Liver (tissue), 9 donors: ENCODE data around the gene EIF3L. TPM values are rescaled to one million over a fixed set of nuclear protein-coding genes. Genes with fewer than 3 reads are reported as not detected.

Experiments used
- DNase-seq: peaks from one replicate; pipeline ENCODE4 v3.0.0-alpha.2; 2017; ENCODE audit warnings: low spot score
- H3K27ac ChIP-seq, 2 donors: one replicate each; pipeline ENCODE4 v1.7.0; 2013; ENCODE audit warnings: inconsistent platforms in 2 of 2, low read length in 2 of 2, control low read depth in 1 of 2, low read depth in 1 of 2, mild to moderate bottlenecking in 1 of 2
- H3K27me3 ChIP-seq, 4 donors: one replicate each; pipeline versions ENCODE4 v1.6.1 to v1.7.0; 2013; ENCODE audit warnings: low read length in 3 of 4, inconsistent platforms in 1 of 4, mild to moderate bottlenecking in 1 of 4, moderate library complexity in 1 of 4; ENCODE audit not compliant: control insufficient read depth in 4 of 4, insufficient read depth in 4 of 4
- H3K36me3 ChIP-seq, 4 donors: one replicate each; pipeline versions ENCODE4 v1.6.1 to v1.7.0; 2013; ENCODE audit warnings: low read length in 3 of 4, mild to moderate bottlenecking in 3 of 4, low read depth in 1 of 4, moderate library complexity in 1 of 4; ENCODE audit not compliant: control insufficient read depth in 4 of 4, insufficient read depth in 3 of 4
- H3K4me1 ChIP-seq, 4 donors: one replicate each; pipeline versions ENCODE4 v1.6.1 to v1.7.0; 2013; ENCODE audit warnings: low read length in 3 of 4, mild to moderate bottlenecking in 3 of 4, moderate library complexity in 1 of 4; ENCODE audit not compliant: control insufficient read depth in 4 of 4, insufficient read depth in 4 of 4
- H3K4me3 ChIP-seq, 3 donors: one replicate each; pipeline versions ENCODE4 v1.6.1 to v1.7.0; 2013; ENCODE audit warnings: low read length in 3 of 3, control low read depth in 1 of 3, low read depth in 1 of 3, mild to moderate bottlenecking in 1 of 3
- H3K9ac ChIP-seq, 2 donors: one replicate each; pipeline ENCODE4 v1.7.0; 2013; ENCODE audit warnings: low read length in 2 of 2, mild to moderate bottlenecking in 2 of 2, moderate library complexity in 2 of 2, control low read depth in 1 of 2, low read depth in 1 of 2
- H3K9me3 ChIP-seq, 4 donors: one replicate each; pipeline versions ENCODE4 v1.6.1 to v1.7.0; 2013; ENCODE audit warnings: low read length in 3 of 4; ENCODE audit not compliant: control insufficient read depth in 4 of 4
- ATF3 ChIP-seq: IDR thresholded peaks from 2 replicates; pipeline ENCODE4 v1.6.1; 2016; ENCODE audit warnings: antibody characterized with exemption
- CTCF ChIP-seq: fragments of 150-350 bp; IDR thresholded peaks from 2 replicates; pipeline ENCODE4 v1.5.1; 2017; ENCODE audit warnings: improper control_type of control experiment, low read depth, low read length; ENCODE audit not compliant: missing input control
- EGR1 ChIP-seq, 2 donors: IDR thresholded peaks; 2 replicates each; pipeline ENCODE4 v1.6.1; 2016 to 2018; ENCODE audit warnings: antibody characterized with exemption in 2 of 2, low read depth in 2 of 2
- FOXA1 ChIP-seq: IDR thresholded peaks from 2 replicates; pipeline ENCODE4 v1.6.1; 2016; ENCODE audit warnings: antibody characterized with exemption
- FOXA2 ChIP-seq: IDR thresholded peaks from 2 replicates; pipeline ENCODE4 v1.6.1; 2016; ENCODE audit warnings: antibody characterized with exemption
- GABPA ChIP-seq, 2 donors: IDR thresholded peaks in 1 of 2; conservative IDR thresholded peaks in 1 of 2; 2 replicates each; pipeline ENCODE4 v1.6.1; 2016; ENCODE audit warnings: antibody characterized with exemption in 2 of 2, mild to moderate bottlenecking in 1 of 2, moderate library complexity in 1 of 2
- HNF4A ChIP-seq, 2 donors: conservative IDR thresholded peaks; 2 replicates each; pipeline ENCODE4 v1.6.1; 2016; ENCODE audit warnings: antibody characterized with exemption in 2 of 2, mild to moderate bottlenecking in 2 of 2
- HNF4G ChIP-seq: IDR thresholded peaks from 2 replicates; pipeline ENCODE4 v1.6.1; 2016; ENCODE audit warnings: antibody characterized with exemption
- JUND ChIP-seq, 2 donors: IDR thresholded peaks; 2 replicates each; pipeline ENCODE4 v1.6.1; 2016; ENCODE audit warnings: antibody characterized with exemption in 2 of 2
- MAX ChIP-seq: IDR thresholded peaks from 2 replicates; pipeline ENCODE4 v1.6.1; 2016; ENCODE audit warnings: antibody characterized with exemption
- NR2F2 ChIP-seq: IDR thresholded peaks from 2 replicates; pipeline ENCODE4 v1.6.1; 2016; ENCODE audit warnings: antibody characterized with exemption
- RAD21 ChIP-seq, 2 donors: IDR thresholded peaks; 2 replicates each; pipeline ENCODE4 v1.6.1; 2016; ENCODE audit warnings: antibody characterized with exemption in 2 of 2, mild to moderate bottlenecking in 2 of 2
- REST ChIP-seq: IDR thresholded peaks from 2 replicates; pipeline ENCODE4 v1.6.1; 2016; ENCODE audit warnings: antibody characterized with exemption, mild to moderate bottlenecking
- RXRA ChIP-seq, 2 donors: IDR thresholded peaks; 2 replicates each; pipeline ENCODE4 v1.6.1; 2017 to 2018; ENCODE audit warnings: antibody characterized with exemption in 2 of 2, mild to moderate bottlenecking in 1 of 2
- SP1 ChIP-seq: IDR thresholded peaks from 2 replicates; pipeline ENCODE4 v1.6.1; 2018; ENCODE audit warnings: antibody characterized with exemption, mild to moderate bottlenecking
- TAF1 ChIP-seq: conservative IDR thresholded peaks from 2 replicates; pipeline ENCODE4 v1.6.1; 2016; ENCODE audit warnings: antibody characterized with exemption, mild to moderate bottlenecking
- YY1 ChIP-seq: IDR thresholded peaks from 2 replicates; pipeline ENCODE4 v1.6.1; 2016; ENCODE audit warnings: antibody characterized with exemption, mild to moderate bottlenecking
- ZBTB33 ChIP-seq: IDR thresholded peaks from 2 replicates; pipeline ENCODE4 v1.6.1; 2016; ENCODE audit warnings: antibody characterized with exemption
- WGBS: extraction: QIAGEN DNeasy Blood & Tissue Kit; methylation state at CpG from one replicate; pipeline ENCODE4 v1.1.7; 2013; 5-methylcytosine and 5-hydroxymethylcytosine counted together
- polyA plus RNA-seq, 2 donors: library from polyadenylated mRNA; stranded (reverse) in 1 of 2; unstranded in 1 of 2; fragments of 200-250 nt in 1 of 2; fragments of >200 nt in 1 of 2; fragmentation: Nextera tagmentation in 1 of 2; extraction: Ambion mirVana in 1 of 2; gene quantifications; one replicate each; pipeline versions ENCODE4 v1.2.1 to v1.2.3, GENCODE V29; 2013 to 2015
- total RNA-seq, 2 donors: library from RNA; depleted of rRNA; stranded (reverse); fragments of >200 nt; gene quantifications; one replicate each; pipeline ENCODE4 v1.2.3, GENCODE V29; 2014
- donor health status: healthy.
- donor health status: healthy.
- donor health status: healthy.
- donor health status: healthy.
- donor health status: healthy.

EIF3L gene
- total and polyA plus RNA-seq, 4 donors = 103 to 217 (median 111) TPM

- 25% methylated on average over 14 of the region's 14 CpGs for WGBS
- peak overlapping the region in 1 of 3 donors; percentile 25 for H3K4me3 ChIP-seq
- H3K36me3 ChIP-seq = peaks cover 0 to 6% (median 1%) of the 10 kb centered on the region in 4 donors
- DNase-seq = no peak
- H3K27me3 ChIP-seq = no peaks in the 10 kb centered on the region
- no peaks in the 10 kb centered on the region for H3K9me3 ChIP-seq
- H3K4me1 ChIP-seq = peaks cover 10 to 61% (median 49%) of the 10 kb centered on the region in 4 donors
- no peak overlapping the region for H3K9ac ChIP-seq
- TF ChIP-seq EGR1 (IDR thresholded peaks at IDR 0.05; ENCODE audit: low read depth in 2 of 2) (no peak), TAF1 (no peak), JUND (IDR thresholded peaks at IDR 0.05) (no peak)
- H3K27ac ChIP-seq = no peak overlapping the region
Observed at GRCh38 chr22:37819105-37819433, 30.1 kb upstream of the EIF3L start.

GRCh38 chr22:37820350-37820749, 28.9 kb upstream of the EIF3L start:
- Histone ChIP-seq H3K4me3 (no peak overlapping the region), H3K27ac (no peak overlapping the region), H3K9me3 (no peaks in the 10 kb centered on the region), H3K36me3 (peaks cover 0 to under 1% (median 0%) of the 10 kb centered on the region in 4 donors), H3K4me1 (peaks cover 19 to 72% (median 53%) of the 10 kb centered on the region in 4 donors), H3K27me3 (peaks cover 0 to 4% (median 0%) of the 10 kb centered on the region in 4 donors), H3K9ac (no peak overlapping the region)
- TF ChIP-seq MAX (no peak), SP1 (no peak), ATF3 (no peak), JUND (IDR thresholded peaks at IDR 0.05) (no peak), NR2F2 (no peak), FOXA1 (no peak), EGR1 (IDR thresholded peaks at IDR 0.05; ENCODE audit: low read depth in 2 of 2) (no peak), TAF1 (no peak), RAD21 (IDR thresholded peaks at IDR 0.05) (no peak), CTCF (no peak), FOXA2 (no peak), REST (no peak), ZBTB33 (no peak), GABPA (IDR thresholded peaks at IDR 0.05 in 1 of 2, conservative IDR thresholded peaks at IDR 0.05 in 1 of 2) (no peak), YY1 (no peak), RXRA (IDR thresholded peaks at IDR 0.05) (no peak), HNF4G (no peak), HNF4A (conservative IDR thresholded peaks at IDR 0.05) (no peak)
- no peak for DNase-seq
- WGBS = 91% methylated on average over 5 of the region's 5 CpGs
